GM10248 (cell line): ENCODE data around the gene RSL24D1.

Experiments used
- CTCF ChIA-PET: fragments of 300-600 bp; sonication (Branson Sonifier 250); formaldehyde crosslinking; extraction: SDS; loops from one replicate; lab custom pipeline; 2021; ENCODE audit warnings: antibody characterized with exemption; lab: Yijun Ruan, JAX
- POLR2A ChIA-PET: fragments of 350-650 bp; sonication (Branson Sonifier 250); formaldehyde crosslinking; extraction: SDS; loops from one replicate; lab custom pipeline; 2020; ENCODE audit warnings: antibody characterized with exemption; lab: Yijun Ruan, JAX
- DNase-seq: peaks from one replicate; pipeline ENCODE4 v3.0.0; 2012; ENCODE audit errors: extremely low spot score
- TF ChIP-seq, protein P1 (sequence below): IDR thresholded peaks from 2 replicates; pipeline ENCODE4 v1.5.1; 2012; ENCODE audit warnings: mild to moderate bottlenecking, low read depth; ENCODE audit errors: extremely low read depth, missing control alignments, control extremely low read depth

The RSL24D1 gene

DNA sequence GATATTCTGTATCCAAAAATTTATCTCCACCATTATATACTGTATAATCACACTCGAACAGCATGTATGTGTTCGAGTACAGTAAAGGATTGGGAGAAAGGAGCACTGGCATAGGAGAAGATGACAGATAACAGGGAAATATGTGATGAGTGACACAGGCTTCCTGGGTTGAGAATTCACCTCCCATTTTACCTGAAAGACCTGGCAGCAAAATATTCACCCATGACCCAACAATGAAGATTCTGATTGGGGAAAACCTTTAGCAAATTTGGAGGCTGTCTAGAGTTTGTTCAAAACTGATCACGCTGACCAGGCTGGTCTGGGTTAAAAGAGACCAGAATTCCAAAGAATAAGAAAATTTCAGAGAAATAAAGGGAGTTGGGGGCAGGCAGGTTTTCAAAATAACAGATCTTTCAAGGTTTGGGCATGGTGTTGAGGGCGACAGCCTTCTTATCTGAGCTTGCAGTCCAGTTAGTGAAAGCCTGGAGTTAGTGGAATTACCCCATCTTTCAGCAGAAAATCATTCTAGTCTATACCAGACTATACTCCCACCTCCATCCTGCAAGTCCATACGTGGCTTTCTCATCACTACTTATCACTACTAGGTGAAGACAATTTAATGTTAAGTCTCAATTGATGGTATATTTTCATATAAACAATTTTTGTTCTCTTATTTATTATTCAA, 42.8 kb upstream of the RSL24D1 start:
- ChIA-PET CTCF (interaction anchor here (1.6 kb wide), 1 partner anchor 11 kb away, joined by 5 read pairs; no protein-coding TSS in a partner anchor), POLR2A (no interaction called here)

DNA sequence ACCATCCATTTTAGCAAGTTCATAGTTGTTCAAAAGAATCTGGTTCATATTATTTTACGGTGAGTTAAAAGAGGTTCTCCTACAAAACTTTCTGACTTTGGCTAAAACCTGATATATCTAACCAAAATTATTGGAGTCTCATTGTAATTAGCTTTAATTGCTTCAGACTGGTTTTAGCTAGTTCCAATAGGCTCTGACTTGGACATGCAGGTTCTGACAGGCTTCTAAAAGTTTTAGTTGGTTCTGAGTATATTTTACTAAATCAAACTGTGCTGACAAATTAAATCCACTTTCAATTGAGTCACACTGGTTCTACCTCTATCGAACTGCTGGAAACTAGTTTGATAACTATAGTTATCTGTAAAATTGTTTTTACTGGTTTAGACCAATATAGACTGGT, 42.1 kb upstream of the RSL24D1 start:
- TF ChIP-seq, protein P1, sequence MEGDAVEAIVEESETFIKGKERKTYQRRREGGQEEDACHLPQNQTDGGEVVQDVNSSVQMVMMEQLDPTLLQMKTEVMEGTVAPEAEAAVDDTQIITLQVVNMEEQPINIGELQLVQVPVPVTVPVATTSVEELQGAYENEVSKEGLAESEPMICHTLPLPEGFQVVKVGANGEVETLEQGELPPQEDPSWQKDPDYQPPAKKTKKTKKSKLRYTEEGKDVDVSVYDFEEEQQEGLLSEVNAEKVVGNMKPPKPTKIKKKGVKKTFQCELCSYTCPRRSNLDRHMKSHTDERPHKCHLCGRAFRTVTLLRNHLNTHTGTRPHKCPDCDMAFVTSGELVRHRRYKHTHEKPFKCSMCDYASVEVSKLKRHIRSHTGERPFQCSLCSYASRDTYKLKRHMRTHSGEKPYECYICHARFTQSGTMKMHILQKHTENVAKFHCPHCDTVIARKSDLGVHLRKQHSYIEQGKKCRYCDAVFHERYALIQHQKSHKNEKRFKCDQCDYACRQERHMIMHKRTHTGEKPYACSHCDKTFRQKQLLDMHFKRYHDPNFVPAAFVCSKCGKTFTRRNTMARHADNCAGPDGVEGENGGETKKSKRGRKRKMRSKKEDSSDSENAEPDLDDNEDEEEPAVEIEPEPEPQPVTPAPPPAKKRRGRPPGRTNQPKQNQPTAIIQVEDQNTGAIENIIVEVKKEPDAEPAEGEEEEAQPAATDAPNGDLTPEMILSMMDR, result no peak
- CTCF ChIA-PET, result interaction anchor here (1.4 to 1.6 kb wide), 2 partner anchors 10 to 12 kb away, joined by 5 to 6 read pairs; no protein-coding TSS in a partner anchor
- POLR2A ChIA-PET, result no interaction called here

More for the DNA sequence above, 42.8 kb upstream of the RSL24D1 start:
- DNase-seq, result no peak
- TF ChIP-seq, protein P1, result no peak

GRCh38 chr15:55237219-55238130, 40.7 kb upstream of the RSL24D1 start:
- ChIA-PET CTCF (interaction anchor here (1.0 to 1.4 kb wide), 3 partner anchors 11 to 16 kb away, joined by 3 to 6 read pairs (median 4); no protein-coding TSS in a partner anchor), POLR2A (no interaction called here)
- TF ChIP-seq, protein P1, result no peak
- no peak for DNase-seq

More for the DNA sequence above, 42.1 kb upstream of the RSL24D1 start:
- no peak for DNase-seq

DNA sequence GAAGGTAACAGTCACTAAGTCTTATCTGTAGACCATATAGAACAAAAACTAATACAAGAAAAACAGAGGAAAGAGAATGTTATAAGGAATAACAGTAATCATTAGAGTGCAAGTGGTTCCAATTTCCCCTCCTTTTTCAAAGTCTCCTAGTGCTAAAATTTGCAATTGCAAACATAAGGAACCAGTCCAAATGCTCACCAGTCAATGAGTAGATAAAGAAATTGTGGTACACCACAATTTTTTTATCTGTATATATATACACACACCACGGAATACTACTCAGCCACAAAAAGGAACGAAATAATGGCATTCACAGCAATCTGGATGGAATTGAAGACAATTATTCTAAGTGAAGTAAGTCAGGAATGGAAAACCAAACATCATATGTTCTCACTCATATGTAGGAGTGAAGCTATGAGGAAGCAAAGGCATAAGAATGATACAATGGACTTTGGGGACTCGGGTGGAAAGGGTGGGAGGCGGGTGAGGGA, 38.9 kb upstream of the RSL24D1 start:
- TF ChIP-seq, protein P1, result no peak
- DNase-seq, result no peak
- CTCF ChIA-PET, result no interaction called here
- POLR2A ChIA-PET, result no interaction called here

- TF ChIP-seq, protein P1, result no peak
- ChIA-PET POLR2A (no interaction called here), CTCF (no interaction called here)
- DNase-seq, result no peak
Observed at GRCh38 chr15:55234800-55235104, 38.0 kb upstream of the RSL24D1 start.

DNA sequence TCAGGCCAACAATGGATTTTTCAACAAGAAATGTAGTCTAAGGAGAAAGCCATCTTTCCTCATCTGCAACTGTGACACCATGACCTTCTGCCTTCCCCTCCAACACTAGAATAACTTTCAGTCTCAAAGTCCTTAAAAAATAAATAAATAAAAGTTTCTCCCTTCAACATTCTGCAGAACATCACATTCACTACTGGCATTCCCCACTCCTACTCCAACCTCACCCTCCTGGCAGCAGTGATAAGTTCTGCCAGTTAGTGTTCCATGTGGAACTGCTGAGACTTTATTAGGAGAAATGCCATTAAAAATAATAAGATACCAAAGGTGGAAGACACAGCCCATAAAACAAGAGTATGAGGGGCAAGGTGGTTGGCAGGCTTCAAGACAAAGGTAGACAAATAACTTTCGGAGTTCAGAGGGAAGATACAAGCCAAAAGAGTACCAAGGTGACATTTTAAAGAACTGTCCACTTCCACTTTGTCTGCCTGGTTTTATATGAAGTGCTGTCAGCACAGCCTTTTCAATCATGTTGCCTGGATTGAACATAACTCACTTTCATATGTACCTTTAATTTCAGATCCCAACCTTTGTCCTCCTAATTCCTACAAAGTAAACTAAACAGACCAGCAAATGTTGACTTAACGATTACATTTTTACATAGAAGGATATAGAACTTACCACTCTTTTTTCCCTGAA, 37.5 kb upstream of the RSL24D1 start:
- no peak for DNase-seq
- ChIA-PET POLR2A (no interaction called here), CTCF (no interaction called here)
- TF ChIP-seq, protein P1, result no peak
